Measurements from ENCODE around the gene TRIM54. TPM values are rescaled to one million over a fixed set of nuclear protein-coding genes. Genes with fewer than 3 reads are reported as not detected.
A peak's percentile ranks its signal among the peaks of the same experiment; 100 is the strongest.

TRIM54 gene
- total and polyA plus RNA-seq, 12 donors: 1.2 to 47.1 (median 13.9) TPM

DNA sequence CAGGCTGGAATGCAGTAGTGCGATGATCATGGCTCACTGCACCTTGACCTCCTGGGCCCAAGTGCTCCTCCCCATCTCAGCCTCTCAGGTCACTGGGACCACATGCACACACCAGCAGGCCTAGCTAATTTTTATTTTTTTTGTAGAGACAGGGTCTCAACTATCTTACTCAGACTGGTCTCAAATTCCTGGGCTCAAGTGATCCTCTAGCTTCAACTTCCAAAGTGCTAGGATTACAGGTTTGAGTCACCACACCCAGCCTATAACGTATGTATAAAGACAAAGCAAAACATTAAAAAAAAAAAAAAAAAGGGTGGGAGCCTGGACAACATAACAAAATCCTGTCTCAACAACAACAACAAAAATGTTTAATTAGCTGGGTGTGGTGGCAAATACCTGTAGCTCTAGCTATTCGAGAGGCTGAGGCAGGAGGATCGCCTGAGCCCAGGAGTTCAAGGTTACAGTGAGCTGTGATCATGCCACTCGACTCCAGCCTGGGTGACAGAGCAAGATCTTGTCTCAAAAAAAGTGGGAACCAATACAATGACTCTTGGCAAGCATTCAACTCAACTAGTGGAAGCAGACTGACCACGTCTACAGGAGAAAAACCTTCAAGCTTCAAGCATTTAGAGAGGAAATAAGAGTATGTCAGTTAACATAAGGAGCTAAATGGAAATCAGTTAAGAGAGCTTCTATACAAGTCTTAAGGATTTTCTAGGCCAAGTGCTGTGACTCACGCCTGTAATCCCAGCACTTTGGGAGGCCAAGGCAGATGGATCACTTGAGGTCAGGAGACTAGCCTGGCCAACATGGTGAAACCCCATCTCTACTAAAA, 71.8 kb downstream of the TRIM54 start:
- WGBS, 4 donors: 40 to 52% (median 45%) methylated on average over 7 of the region's 7 CpGs
- H3K27ac ChIP-seq: peak overlapping the region in 4 of 5 donors; percentile 36 to 66 (median 53)
- peaks cover 34 to 39% of the 10 kb centered on the region in 2 donors for H3K4me1 ChIP-seq (replicated peaks in 1 of 2)
- no peak for TF ChIP-seq POLR2A (IDR thresholded peaks at IDR 0.05)
- TF ChIP-seq, protein P1, sequence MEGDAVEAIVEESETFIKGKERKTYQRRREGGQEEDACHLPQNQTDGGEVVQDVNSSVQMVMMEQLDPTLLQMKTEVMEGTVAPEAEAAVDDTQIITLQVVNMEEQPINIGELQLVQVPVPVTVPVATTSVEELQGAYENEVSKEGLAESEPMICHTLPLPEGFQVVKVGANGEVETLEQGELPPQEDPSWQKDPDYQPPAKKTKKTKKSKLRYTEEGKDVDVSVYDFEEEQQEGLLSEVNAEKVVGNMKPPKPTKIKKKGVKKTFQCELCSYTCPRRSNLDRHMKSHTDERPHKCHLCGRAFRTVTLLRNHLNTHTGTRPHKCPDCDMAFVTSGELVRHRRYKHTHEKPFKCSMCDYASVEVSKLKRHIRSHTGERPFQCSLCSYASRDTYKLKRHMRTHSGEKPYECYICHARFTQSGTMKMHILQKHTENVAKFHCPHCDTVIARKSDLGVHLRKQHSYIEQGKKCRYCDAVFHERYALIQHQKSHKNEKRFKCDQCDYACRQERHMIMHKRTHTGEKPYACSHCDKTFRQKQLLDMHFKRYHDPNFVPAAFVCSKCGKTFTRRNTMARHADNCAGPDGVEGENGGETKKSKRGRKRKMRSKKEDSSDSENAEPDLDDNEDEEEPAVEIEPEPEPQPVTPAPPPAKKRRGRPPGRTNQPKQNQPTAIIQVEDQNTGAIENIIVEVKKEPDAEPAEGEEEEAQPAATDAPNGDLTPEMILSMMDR (IDR thresholded peaks at IDR 0.05): no peak
- H3K36me3 ChIP-seq (replicated peaks in 1 of 2): no peaks in the 10 kb centered on the region
- no peak overlapping the region for H3K4me3 ChIP-seq
- DNase-seq: peak in 3 of 7 donors; percentile 37 to 61 (median 45)
- intact Hi-C loops (cut with DNase I): no loop called here
- no peaks in the 10 kb centered on the region for H3K27me3 ChIP-seq
- no peaks in the 10 kb centered on the region for H3K9me3 ChIP-seq (replicated peaks in 1 of 3)

DNA sequence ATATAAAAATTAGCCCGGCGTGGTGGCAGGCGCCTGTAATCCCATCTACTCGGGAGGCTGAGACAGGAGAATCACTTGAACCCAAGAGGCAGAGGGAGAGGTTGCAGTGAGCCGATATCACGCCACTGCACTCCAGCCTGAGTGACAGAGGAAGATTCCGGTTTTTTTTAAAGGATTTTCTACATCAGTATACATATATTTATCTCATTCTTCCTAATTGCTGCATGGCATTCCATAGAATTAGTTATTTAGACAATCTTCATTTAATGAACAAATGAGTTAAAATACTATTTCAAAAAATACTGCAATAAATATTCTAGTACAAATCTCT, 72.3 kb downstream of the TRIM54 start:
- Histone ChIP-seq H3K27me3 (no peaks in the 10 kb centered on the region), H3K9me3 (replicated peaks in 1 of 3) (no peaks in the 10 kb centered on the region), H3K27ac (peak overlapping the region in 3 of 5 donors; percentile 36 to 66 (median 56)), H3K36me3 (replicated peaks in 1 of 2) (no peaks in the 10 kb centered on the region), H3K4me3 (no peak overlapping the region), H3K4me1 (replicated peaks in 1 of 2) (peaks cover 34 to 39% of the 10 kb centered on the region in 2 donors)
- no peak for TF ChIP-seq POLR2A (IDR thresholded peaks at IDR 0.05)
- TF ChIP-seq, protein P1 (IDR thresholded peaks at IDR 0.05): no peak
- no peak for DNase-seq
- 71 to 85% (median 82%) methylated on average over 6 to 7 of the region's 7 CpGs for WGBS, 4 donors
- intact Hi-C loops (cut with DNase I): no loop called here

DNA sequence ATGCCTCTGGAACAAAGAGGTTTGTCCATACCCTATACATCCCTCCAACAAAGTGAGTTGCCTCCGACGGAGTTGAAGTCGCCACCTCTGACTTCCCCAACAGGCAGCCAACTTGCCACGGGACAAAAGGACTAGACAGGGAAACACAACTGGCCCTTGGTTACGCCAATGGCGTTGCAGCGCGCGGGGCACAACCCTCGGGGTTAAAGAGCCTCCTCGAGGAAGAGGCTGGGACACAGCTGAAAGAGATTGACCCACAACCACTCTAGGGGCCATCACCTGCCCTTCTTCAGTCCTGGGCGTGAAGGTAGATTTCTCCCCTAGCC, 73.8 kb downstream of the TRIM54 start:
- intact Hi-C loops (cut with DNase I): no loop called here
- peak overlapping the region; percentile 87 to 95 (median 90) for H3K27ac ChIP-seq
- H3K4me1 ChIP-seq (replicated peaks in 1 of 2): peaks cover 34 to 39% of the 10 kb centered on the region in 2 donors
- no peaks in the 10 kb centered on the region for H3K36me3 ChIP-seq (replicated peaks in 1 of 2)
- DNase-seq: peak; percentile 48 to 77 (median 66)
- WGBS, 4 donors: 0 to 1% (median 0%) methylated on average over 11 to 12 of the region's 12 CpGs
- TF ChIP-seq, protein P1 (IDR thresholded peaks at IDR 0.05): no peak
- TF ChIP-seq POLR2A (IDR thresholded peaks at IDR 0.05): no peak
- H3K9me3 ChIP-seq (replicated peaks in 1 of 3): no peaks in the 10 kb centered on the region
- H3K27me3 ChIP-seq: no peaks in the 10 kb centered on the region
- H3K4me3 ChIP-seq: peak overlapping the region; percentile 69 to 97 (median 88)

DNA sequence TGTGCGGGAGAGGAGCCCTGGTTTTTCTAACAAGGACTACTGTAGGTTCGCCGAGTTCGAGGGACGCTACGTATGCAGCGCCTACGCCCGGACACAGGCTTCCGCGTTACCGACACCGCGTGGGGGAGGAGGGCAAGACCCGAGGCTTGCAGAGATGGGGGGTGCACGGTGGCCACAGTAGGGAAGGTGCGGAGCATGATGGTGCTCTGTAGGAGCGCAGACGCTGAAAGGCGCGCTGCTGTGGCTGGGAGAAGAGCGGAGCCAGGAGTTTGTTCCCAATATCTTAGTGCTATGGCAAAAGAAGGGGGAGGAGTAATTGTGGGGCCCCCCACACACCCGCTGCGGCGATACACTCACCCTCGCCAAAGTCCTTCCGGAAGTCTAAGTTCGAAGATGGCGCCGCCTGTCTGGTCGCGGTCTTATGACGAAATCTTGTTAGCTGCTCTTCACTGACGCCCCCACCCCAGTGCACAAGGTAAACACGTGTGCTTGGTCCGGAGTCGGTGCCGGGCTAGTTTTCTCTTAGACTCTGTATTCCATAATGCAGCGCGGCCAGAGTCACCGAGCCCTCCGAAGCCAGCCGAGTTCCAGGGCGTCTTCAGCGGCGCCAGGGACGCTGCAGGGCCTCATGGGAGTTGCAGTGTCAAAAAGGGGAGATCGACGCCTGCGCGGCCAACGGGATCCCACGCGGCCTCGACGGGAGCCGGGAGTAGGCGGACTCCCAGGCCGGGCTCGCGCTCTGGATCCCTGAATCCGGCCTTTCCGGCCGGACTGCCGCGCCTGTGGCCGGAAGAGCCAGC, 74.4 kb downstream of the TRIM54 start, which contains the start of gene GTF3C2:
TSS of gene GTF3C2 (minus strand) at position 383 of the 800 bp plus-strand sequence. CDS start 13,210 bp downstream, outside the sequence.
- Histone ChIP-seq H3K4me3 (peak within 1 kb of the TSS; percentile 69 to 97 (median 88)), H3K27ac (peak within 1 kb of the TSS; percentile 87 to 95 (median 90)), H3K36me3 (replicated peaks in 1 of 2) (no peaks in the 10 kb centered on the region), H3K27me3 (no peaks in the 10 kb centered on the region), H3K9me3 (replicated peaks in 1 of 3) (no peaks in the 10 kb centered on the region), H3K4me1 (replicated peaks in 1 of 2) (peaks cover 34 to 39% of the 10 kb centered on the region in 2 donors)
- peak in 1 of 2 donors; percentile 2 for TF ChIP-seq POLR2A (IDR thresholded peaks at IDR 0.05)
- TF ChIP-seq, protein P1 (IDR thresholded peaks at IDR 0.05): peak in 2 of 6 experiments; percentile 21 to 38
- WGBS, 4 donors: 0% methylated on average over 14 to 67 of the region's 67 CpGs
- intact Hi-C loops (cut with DNase I): no loop called here
- peak; percentile 93 to 97 (median 96) for DNase-seq

Measured in adrenal gland (tissue), 12 donors.